OCI-LY1 (cell line): Measurements from ENCODE around the gene MCF2L2.

ENCODE experiments used
- CTCF ChIP-seq: fragments of 200-600 bp; sonication (generic), shearing (Covaris generic); IDR thresholded peaks from 2 replicates; pipeline ENCODE4 v1.5.1; 2017; ENCODE audit warnings: mild to moderate bottlenecking, antibody characterized with exemption, low read length, moderate library complexity, mixed read lengths
- EZH2 ChIP-seq: fragments of 200-600 bp; sonication (generic), shearing (Covaris generic); IDR thresholded peaks from 2 replicates; pipeline ENCODE4 v1.8.0; 2017; ENCODE audit warnings: borderline replicate concordance, mixed run types, mild to moderate bottlenecking, antibody characterized with exemption, low read length, moderate library complexity, mixed read lengths

GRCh38 chr3:183261151-183261724 lies 167.2 kb downstream of the MCF2L2 start:
- no peak for TF ChIP-seq CTCF
- no peak for TF ChIP-seq EZH2
